ENCODE data around the gene MACROD1. TPM values are rescaled to one million over a fixed set of nuclear protein-coding genes. Genes with fewer than 3 reads are reported as not detected.

The MACROD1 gene
- total and polyA plus RNA-seq, 9 of the 15 experiments (the other 6 are each of a cell fraction or from before 2014, with no cell fraction given): 1.1 to 60.0 (median 26.4) TPM

GRCh38 chr11:64074239-64074638 lies 91.7 kb downstream of the MACROD1 start (continued):
- no peak for TF ChIP-seq BCLAF1 (IDR thresholded peaks at IDR 0.05; ENCODE audit: borderline replicate concordance in 1 of 2, control insufficient read depth in 1 of 2, low read depth in 2 of 2, low read length in 1 of 2)
- TF ChIP-seq NBN (IDR thresholded peaks at IDR 0.05; ENCODE audit: low read depth): no peak
- no peak for TF ChIP-seq ETS1 (conservative IDR thresholded peaks at IDR 0.05; ENCODE audit: control insufficient read depth, low read depth, low read length)

- 78% methylated on average over 8 of the region's 13 CpGs for WGBS (ENCODE audit: insufficient coverage, low coverage, missing lambda C conversion rate)
- Histone ChIP-seq H4K20me1 (replicated peaks; ENCODE audit: control insufficient read depth, insufficient read depth, low read length) (peaks cover 33% of the 10 kb centered on the region), H3K9me3 (replicated peaks; ENCODE audit: control insufficient read depth, insufficient read depth, low read depth, low read length) (no peaks in the 10 kb centered on the region), H3K9me1 (ENCODE audit: control insufficient read depth, insufficient read depth, low read length) (no peaks in the 10 kb centered on the region), H3K4me3 (no peak overlapping the region), H3K4me1 (replicated peaks in 1 of 2; ENCODE audit: control insufficient read depth in 2 of 2, insufficient read depth in 2 of 2, low read length in 2 of 2) (peaks cover 6 to 42% of the 10 kb centered on the region in 2 experiments; a peak in 4 of 5 replicates), H3K27ac (ENCODE audit: extremely low read depth, low read depth, low read length) (no peak overlapping the region), H3K4me2 (ENCODE audit: insufficient read depth, low read length) (no peak overlapping the region), H3K27me3 (ENCODE audit: control insufficient read depth in 2 of 2, insufficient read depth in 2 of 2, low read length in 2 of 2) (no peaks in the 10 kb centered on the region), H2AFZ (ENCODE audit: low read depth, low read length) (no peak overlapping the region), H3K79me2 (ENCODE audit: control insufficient read depth, insufficient read depth, low read length) (no peaks in the 10 kb centered on the region), H3K9ac (ENCODE audit: insufficient read depth in 1 of 2, low read depth in 2 of 2, low read length in 2 of 2) (peak overlapping the region in 1 of 2 experiments; percentile 60; a peak in 2 of 4 replicates), H3K36me3 (ENCODE audit: control insufficient read depth, insufficient read depth, low read length) (no peaks in the 10 kb centered on the region)
- ATAC-seq (no peak), DNase-seq (ENCODE audit: extremely low read depth in 1 of 4, low spot score in 3 of 4) (no peak), FAIRE-seq (no peak)
- ChIA-PET CTCF (ENCODE audit: low intra/inter-chr PET ratio) (no interaction called here), POLR2A (interaction anchor here (0.6 to 0.7 kb wide), 2 partner anchors 11 kb away, joined by 3 read pairs; no protein-coding TSS in a partner anchor)
- in situ Hi-C loops (cut with MboI): no loop called here
- intact Hi-C loops (cut with micrococcal nuclease): no loop called here
- BruUV-seq (replicated peaks): no TSS peak
- TF ChIP-seq HLTF (IDR thresholded peaks at IDR 0.05): no peak
- TF ChIP-seq ZNF23 (CRISPR knock-in tag; IDR thresholded peaks at IDR 0.05): no peak
- TF ChIP-seq ZNF277 (CRISPR knock-in tag; IDR thresholded peaks at IDR 0.05; ENCODE audit: borderline replicate concordance): no peak
- no peak for TF ChIP-seq ZNF316 (IDR thresholded peaks at IDR 0.05)
- no peak for TF ChIP-seq NELFE (IDR thresholded peaks at IDR 0.05; ENCODE audit: insufficient read depth, insufficient read length)
- TF ChIP-seq ZNF512 (tag; IDR thresholded peaks at IDR 0.05): no peak
- no peak for TF ChIP-seq ADNP (tag; IDR thresholded peaks at IDR 0.05)
- no peak for TF ChIP-seq SNRNP70 (optimal IDR thresholded peaks at IDR 0.05; ENCODE audit: low read depth, low read length)
- no peak for TF ChIP-seq IRF1 (CRISPR knock-in tag; IDR thresholded peaks at IDR 0.05; ENCODE audit: borderline replicate concordance)
- no peak for TF ChIP-seq SAFB (IDR thresholded peaks at IDR 0.05; ENCODE audit: borderline replicate concordance, low read depth, low read length)
Observed at GRCh38 chr11:64073542-64073941, 92.4 kb downstream of the MACROD1 start.
